T-helper 2 cell treated with Interferon-gamma antibody and Interleukin-4, amounts not matched to agents 5 μg/mL and 100 μg/mL, for 36 hours (primary cell): ENCODE data around the gene PTPRT.

Experiments used
- DNase-seq: peaks from one replicate; pipeline ENCODE4 v3.0.0; 2021; ENCODE audit warnings: low spot score
- H3K27ac Mint-ChIP-seq: one replicate; pipeline ENCODE4 v1.8.0; 2021; ENCODE audit warnings: mild to moderate bottlenecking, mixed read lengths
- H3K27me3 Mint-ChIP-seq: one replicate; pipeline ENCODE4 v1.8.0; 2021; ENCODE audit warnings: low read depth, mixed read lengths
- H3K36me3 Mint-ChIP-seq: one replicate; pipeline ENCODE4 v1.8.0; 2021; ENCODE audit warnings: low read depth, mixed read lengths
- H3K4me1 Mint-ChIP-seq: one replicate; pipeline ENCODE4 v1.8.0; 2021; ENCODE audit warnings: low read depth, mixed read lengths
- H3K4me3 Mint-ChIP-seq: one replicate; pipeline ENCODE4 v1.8.0; 2022; ENCODE audit warnings: mild to moderate bottlenecking, moderate library complexity, mixed read lengths
- H3K9me3 Mint-ChIP-seq: one replicate; pipeline ENCODE4 v1.8.0; 2021; ENCODE audit warnings: mixed read lengths

Gene PTPRT

GRCh38 chr20:42604998-42605956, 584.4 kb downstream of the PTPRT start:
- peaks cover 28% of the 10 kb centered on the region for H3K9me3 Mint-ChIP-seq
- no peaks in the 10 kb centered on the region for H3K4me1 Mint-ChIP-seq
- H3K27me3 Mint-ChIP-seq, result no peaks in the 10 kb centered on the region
- H3K36me3 Mint-ChIP-seq, result no peaks in the 10 kb centered on the region
- no peak overlapping the region for H3K27ac Mint-ChIP-seq
- no peak overlapping the region for H3K4me3 Mint-ChIP-seq
- DNase-seq, result no peak

GRCh38 chr20:42603655-42604054, 586.1 kb downstream of the PTPRT start:
- DNase-seq, result no peak
- Mint-ChIP-seq H3K27me3 (no peaks in the 10 kb centered on the region), H3K9me3 (peaks cover 19% of the 10 kb centered on the region), H3K4me1 (no peaks in the 10 kb centered on the region), H3K36me3 (no peaks in the 10 kb centered on the region), H3K4me3 (no peak overlapping the region), H3K27ac (no peak overlapping the region)

- no peak overlapping the region for H3K4me3 Mint-ChIP-seq
- H3K4me1 Mint-ChIP-seq, result no peaks in the 10 kb centered on the region
- no peaks in the 10 kb centered on the region for H3K36me3 Mint-ChIP-seq
- DNase-seq, result no peak
- H3K27me3 Mint-ChIP-seq, result no peaks in the 10 kb centered on the region
- H3K27ac Mint-ChIP-seq, result no peak overlapping the region
- peaks cover 8% of the 10 kb centered on the region for H3K9me3 Mint-ChIP-seq
Measured at GRCh38 chr20:42598581-42598980, 591.1 kb downstream of the PTPRT start.

GRCh38 chr20:42595625-42596024, 594.1 kb downstream of the PTPRT start:
- H3K9me3 Mint-ChIP-seq, result no peaks in the 10 kb centered on the region
- H3K27me3 Mint-ChIP-seq, result no peaks in the 10 kb centered on the region

GRCh38 chr20:42594659-42595058, 595.0 kb downstream of the PTPRT start:
- Mint-ChIP-seq H3K36me3 (no peaks in the 10 kb centered on the region), H3K9me3 (no peaks in the 10 kb centered on the region), H3K4me3 (no peak overlapping the region), H3K27ac (no peak overlapping the region), H3K27me3 (no peaks in the 10 kb centered on the region), H3K4me1 (no peaks in the 10 kb centered on the region)
- DNase-seq, result no peak

More at GRCh38 chr20:42595625-42596024, 594.1 kb downstream of the PTPRT start:
- Mint-ChIP-seq H3K27ac (no peak overlapping the region), H3K4me1 (no peaks in the 10 kb centered on the region), H3K4me3 (no peak overlapping the region), H3K36me3 (no peaks in the 10 kb centered on the region)
- DNase-seq, result no peak

GRCh38 chr20:42594011-42594410, 595.7 kb downstream of the PTPRT start:
- H3K36me3 Mint-ChIP-seq, result no peaks in the 10 kb centered on the region
- DNase-seq, result no peak
- H3K27me3 Mint-ChIP-seq, result no peaks in the 10 kb centered on the region
- H3K4me1 Mint-ChIP-seq, result no peaks in the 10 kb centered on the region
- no peak overlapping the region for H3K27ac Mint-ChIP-seq
- no peak overlapping the region for H3K4me3 Mint-ChIP-seq
- H3K9me3 Mint-ChIP-seq, result no peaks in the 10 kb centered on the region

GRCh38 chr20:42589976-42590639, 599.6 kb downstream of the PTPRT start:
- H3K36me3 Mint-ChIP-seq, result no peaks in the 10 kb centered on the region
- H3K27ac Mint-ChIP-seq, result no peak overlapping the region
- no peaks in the 10 kb centered on the region for H3K4me1 Mint-ChIP-seq
- no peaks in the 10 kb centered on the region for H3K27me3 Mint-ChIP-seq
- no peak overlapping the region for H3K4me3 Mint-ChIP-seq
- DNase-seq, result no peak
- no peaks in the 10 kb centered on the region for H3K9me3 Mint-ChIP-seq

GRCh38 chr20:42588847-42589246, 600.9 kb downstream of the PTPRT start:
- Mint-ChIP-seq H3K36me3 (no peaks in the 10 kb centered on the region), H3K27ac (no peak overlapping the region), H3K4me3 (no peak overlapping the region), H3K4me1 (no peaks in the 10 kb centered on the region), H3K9me3 (no peaks in the 10 kb centered on the region), H3K27me3 (no peaks in the 10 kb centered on the region)
- no peak for DNase-seq

- Mint-ChIP-seq H3K9me3 (no peaks in the 10 kb centered on the region), H3K27ac (no peak overlapping the region), H3K27me3 (no peaks in the 10 kb centered on the region), H3K4me1 (no peaks in the 10 kb centered on the region), H3K4me3 (no peak overlapping the region), H3K36me3 (no peaks in the 10 kb centered on the region)
- DNase-seq, result no peak
Measured at GRCh38 chr20:42587427-42587826, 602.3 kb downstream of the PTPRT start.

GRCh38 chr20:42581311-42581710, 608.4 kb downstream of the PTPRT start:
- peaks cover 6% of the 10 kb centered on the region for H3K9me3 Mint-ChIP-seq
- H3K36me3 Mint-ChIP-seq, result no peaks in the 10 kb centered on the region
- H3K27ac Mint-ChIP-seq, result no peak overlapping the region
- no peaks in the 10 kb centered on the region for H3K4me1 Mint-ChIP-seq
- no peaks in the 10 kb centered on the region for H3K27me3 Mint-ChIP-seq
- no peak for DNase-seq
- H3K4me3 Mint-ChIP-seq, result no peak overlapping the region

- Mint-ChIP-seq H3K4me1 (no peaks in the 10 kb centered on the region), H3K27me3 (no peaks in the 10 kb centered on the region), H3K9me3 (peaks cover 5% of the 10 kb centered on the region), H3K27ac (no peak overlapping the region), H3K36me3 (no peaks in the 10 kb centered on the region), H3K4me3 (no peak overlapping the region)
- no peak for DNase-seq
Measured at GRCh38 chr20:42576167-42576566, 613.5 kb downstream of the PTPRT start.

- no peak for DNase-seq
- H3K27ac Mint-ChIP-seq, result no peak overlapping the region
- H3K36me3 Mint-ChIP-seq, result no peaks in the 10 kb centered on the region
- no peaks in the 10 kb centered on the region for H3K4me1 Mint-ChIP-seq
- no peaks in the 10 kb centered on the region for H3K27me3 Mint-ChIP-seq
- no peak overlapping the region for H3K4me3 Mint-ChIP-seq
- H3K9me3 Mint-ChIP-seq, result no peaks in the 10 kb centered on the region
Measured at GRCh38 chr20:42572320-42573016, 617.2 kb downstream of the PTPRT start.

GRCh38 chr20:42567409-42567808, 622.3 kb downstream of the PTPRT start:
- Mint-ChIP-seq H3K4me1 (no peaks in the 10 kb centered on the region), H3K36me3 (no peaks in the 10 kb centered on the region), H3K27me3 (no peaks in the 10 kb centered on the region), H3K4me3 (no peak overlapping the region), H3K27ac (no peak overlapping the region), H3K9me3 (no peaks in the 10 kb centered on the region)
- no peak for DNase-seq
